ENCODE measurements around the gene RTN4IP1.

The RTN4IP1 gene

GRCh38 chr6:106629103-106629858, at the start of gene RTN4IP1, which contains the start of gene QRSL1:
Gene RTN4IP1, minus strand, starts transcription at chr6:106629498. Its CDS starts 477 bp downstream, at chr6:106629021.
Gene QRSL1, plus strand, starts transcription at chr6:106629578. Its CDS starts 104 bp downstream, at chr6:106629682.
- peak; percentile 24 to 92 (median 78) for DNase-seq

- no peak for DNase-seq
Observed at GRCh38 chr6:106677282-106677681, 48.0 kb upstream of the RTN4IP1 start.

- DNase-seq: no peak
Observed at GRCh38 chr6:106674541-106675229, 45.4 kb upstream of the RTN4IP1 start.

- no peak for DNase-seq
Observed at GRCh38 chr6:106671651-106672050, 42.4 kb upstream of the RTN4IP1 start.

- DNase-seq: no peak
Observed at GRCh38 chr6:106670236-106670635, 40.9 kb upstream of the RTN4IP1 start.

GRCh38 chr6:106667022-106667402, 37.7 kb upstream of the RTN4IP1 start:
- DNase-seq: no peak

GRCh38 chr6:106666282-106667021, 37.2 kb upstream of the RTN4IP1 start:
- DNase-seq: peak in 1 of 56 donors; percentile 4

GRCh38 chr6:106662458-106662857, 33.2 kb upstream of the RTN4IP1 start:
- no peak for DNase-seq

GRCh38 chr6:106659859-106660258, 30.6 kb upstream of the RTN4IP1 start:
- DNase-seq: no peak

GRCh38 chr6:106658469-106658868, 29.2 kb upstream of the RTN4IP1 start:
- DNase-seq: no peak

GRCh38 chr6:106648651-106649308, 19.5 kb upstream of the RTN4IP1 start:
- no peak for DNase-seq

GRCh38 chr6:106643061-106643460, 13.8 kb upstream of the RTN4IP1 start:
- no peak for DNase-seq

- no peak for DNase-seq
Observed at GRCh38 chr6:106642476-106642875, 13.2 kb upstream of the RTN4IP1 start.

GRCh38 chr6:106639812-106640211, 10.5 kb upstream of the RTN4IP1 start:
- no peak for DNase-seq

- no peak for DNase-seq
Observed at GRCh38 chr6:106637717-106638341, 8.5 kb upstream of the RTN4IP1 start.

- DNase-seq: no peak
Observed at GRCh38 chr6:106637051-106637716, 7.9 kb upstream of the RTN4IP1 start.

- DNase-seq: no peak
Observed at GRCh38 chr6:106634565-106634964, 5.3 kb upstream of the RTN4IP1 start.

- no peak for DNase-seq
Observed at GRCh38 chr6:106631346-106631745, 2.0 kb upstream of the RTN4IP1 start.

GRCh38 chr6:106630366-106630765, 1.1 kb upstream of the RTN4IP1 start:
- no peak for DNase-seq

GRCh38 chr6:106629859-106630163, 513 bp upstream of the RTN4IP1 start:
- no peak for DNase-seq

GRCh38 chr6:106628658-106629102, 618 bp downstream of the RTN4IP1 start:
- peak in 3 of 56 donors; percentile 24 to 31 (median 30) for DNase-seq
